Measurements from ENCODE around the gene RASSF8.
A peak's percentile ranks its signal among the peaks of the same experiment; 100 is the strongest.

The RASSF8 gene

GRCh38 chr12:26069796-26070195 is 111.3 kb downstream of the RASSF8 start:
- no peak for TF ChIP-seq CTCF (conservative IDR thresholded peaks at IDR 0.05)
- TF ChIP-seq ZFX (IDR thresholded peaks at IDR 0.05), result no peak
- H3K27ac ChIP-seq, result no peak overlapping the region

DNA sequence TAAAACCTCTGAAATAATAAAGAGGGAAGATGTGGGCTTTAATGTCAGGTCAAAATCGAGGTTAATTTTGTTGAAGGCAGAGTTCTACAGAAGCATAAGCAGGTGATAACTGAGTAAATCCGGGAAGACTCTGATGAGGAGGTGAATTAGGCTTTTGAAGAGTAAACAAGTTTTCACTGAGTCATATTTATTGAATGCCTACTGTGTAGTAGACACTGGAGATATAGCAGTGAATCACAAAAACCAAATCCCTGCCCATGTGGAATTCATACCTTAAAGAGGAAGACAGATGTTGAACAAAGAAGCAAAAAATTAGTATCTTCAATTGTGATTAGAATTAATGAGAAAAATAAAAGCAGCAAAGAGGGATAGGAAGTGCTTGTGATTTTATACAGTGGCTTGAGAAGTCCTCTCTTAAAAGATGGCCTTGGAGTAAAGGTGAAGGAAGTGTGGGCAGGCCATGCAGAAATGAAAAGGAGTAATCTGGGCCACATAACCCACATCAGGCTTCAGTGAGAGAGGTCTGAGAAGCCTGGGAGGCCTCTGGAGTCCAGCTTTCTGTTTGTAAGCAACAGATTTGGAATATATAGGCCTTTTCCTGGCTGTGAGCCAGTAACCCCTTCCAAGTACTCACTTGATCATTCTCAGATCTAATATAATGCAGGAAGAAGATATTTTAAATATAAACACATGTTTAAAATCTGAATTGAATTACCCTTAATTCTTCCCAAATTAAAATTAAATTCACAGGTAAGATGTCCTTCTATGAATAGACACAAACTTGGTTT is 119.6 kb downstream of the RASSF8 start:
- TF ChIP-seq CTCF (conservative IDR thresholded peaks at IDR 0.05), result no peak
- no peak for TF ChIP-seq ZFX (IDR thresholded peaks at IDR 0.05)
- H3K27ac ChIP-seq, result no peak overlapping the region

DNA sequence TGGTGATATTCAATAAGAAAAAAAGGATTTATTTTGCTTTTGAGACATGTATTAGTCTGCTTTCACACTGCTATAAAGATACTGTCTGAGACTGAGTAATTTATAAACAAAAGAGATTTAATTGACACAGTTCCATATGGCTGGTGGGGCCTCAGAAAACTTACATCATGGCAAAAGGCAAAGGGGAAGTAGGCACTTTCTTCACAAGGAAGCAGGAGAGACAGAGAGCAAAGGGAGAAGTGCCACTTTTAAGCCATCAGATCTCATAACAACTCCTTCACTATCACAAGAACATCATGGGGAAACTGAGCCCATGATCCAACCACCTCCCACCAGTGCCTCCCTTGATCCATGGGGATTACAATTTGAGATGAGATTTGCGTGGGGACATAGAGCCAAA is 122.4 kb downstream of the RASSF8 start:
- H3K27ac ChIP-seq, result no peak overlapping the region

GRCh38 chr12:26086936-26087335 is 128.5 kb downstream of the RASSF8 start:
- H3K27ac ChIP-seq, result no peak overlapping the region
- TF ChIP-seq CTCF (conservative IDR thresholded peaks at IDR 0.05) (no peak), ZFX (IDR thresholded peaks at IDR 0.05) (no peak)

More for the DNA sequence above, 122.4 kb downstream of the RASSF8 start:
- TF ChIP-seq ZFX (IDR thresholded peaks at IDR 0.05) (no peak), CTCF (conservative IDR thresholded peaks at IDR 0.05) (no peak)

DNA sequence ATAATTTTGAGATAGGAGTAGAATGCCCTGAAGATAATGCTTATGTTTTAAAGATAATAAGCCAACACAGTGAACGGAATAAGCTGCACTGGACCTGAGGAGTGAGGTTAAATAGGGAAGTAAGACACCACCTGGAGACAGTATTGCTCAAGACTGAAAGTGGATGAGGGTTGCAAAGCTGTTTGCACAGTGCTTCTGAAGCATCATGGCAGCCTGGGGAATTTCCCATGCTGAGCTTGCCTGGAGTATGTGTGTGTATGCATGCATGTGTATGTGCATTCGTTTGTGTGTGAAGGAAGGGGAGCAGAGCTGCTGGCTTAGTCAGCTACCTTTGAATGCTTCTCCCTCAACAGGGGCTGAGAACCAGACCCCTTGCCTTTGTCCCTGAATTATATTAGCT is 130.5 kb downstream of the RASSF8 start:
- TF ChIP-seq CTCF (conservative IDR thresholded peaks at IDR 0.05) (no peak), ZFX (IDR thresholded peaks at IDR 0.05) (no peak)
- H3K27ac ChIP-seq, result no peak overlapping the region

- H3K27ac ChIP-seq, result no peak overlapping the region
- TF ChIP-seq ZFX (IDR thresholded peaks at IDR 0.05) (no peak), CTCF (conservative IDR thresholded peaks at IDR 0.05) (no peak)
Observed at GRCh38 chr12:26090836-26091510, 132.5 kb downstream of the RASSF8 start.

DNA sequence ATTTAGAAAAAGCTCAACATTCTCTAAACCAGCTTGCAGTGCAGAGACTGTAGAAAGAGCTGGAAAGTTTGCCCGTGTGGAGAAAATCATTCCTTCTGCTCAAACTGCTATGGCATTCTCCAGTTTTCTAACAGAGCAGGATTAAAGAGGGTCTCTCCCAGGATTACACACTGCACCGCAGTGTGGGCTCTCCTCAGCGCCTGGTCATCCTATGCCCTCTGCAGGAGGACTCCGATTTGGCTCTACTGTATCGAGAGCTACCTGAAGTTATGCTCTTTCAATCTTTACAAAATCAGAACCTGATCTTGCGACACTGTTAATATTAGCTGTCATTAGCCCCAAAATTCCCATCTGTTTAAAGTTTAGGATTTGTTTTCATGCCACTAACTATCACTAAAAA is 133.3 kb downstream of the RASSF8 start:
- TF ChIP-seq CTCF (conservative IDR thresholded peaks at IDR 0.05) (peak; percentile 30), ZFX (IDR thresholded peaks at IDR 0.05) (no peak)
- no peak overlapping the region for H3K27ac ChIP-seq
